Stimulated activated naive CD8-positive, alpha-beta T cell treated with anti-CD3 and anti-CD28 coated beads, Interleukin-15, amount 100 ng/mL, for 72 hours (primary cell): Measurements from ENCODE around the gene NFATC2IP.

Experiments used
- ATAC-seq: fragments of 150-1000 bp; cut with Tn5 transposase; 2 replicates; pipeline ENCODE4 v1.10.0; 2021; ENCODE audit warnings: mild to moderate bottlenecking, moderate library complexity
- DNase-seq, 2 donors: peaks; one replicate each; pipeline ENCODE4 v3.0.0; 2021 to 2022
- H3K27ac Mint-ChIP-seq, 2 donors: one replicate each; pipeline ENCODE4 v1.8.0; 2022; ENCODE audit warnings: mild to moderate bottlenecking in 2 of 2, mixed read lengths in 2 of 2, moderate library complexity in 2 of 2
- H3K27me3 Mint-ChIP-seq: one replicate; pipeline ENCODE4 v1.8.0; 2022; ENCODE audit warnings: mixed read lengths
- H3K4me1 Mint-ChIP-seq: one replicate; pipeline ENCODE4 v1.8.0; 2022; ENCODE audit warnings: mild to moderate bottlenecking, mixed read lengths
- H3K4me3 Mint-ChIP-seq, 2 donors: one replicate each; pipeline ENCODE4 v1.8.0; 2022; ENCODE audit warnings: mild to moderate bottlenecking in 2 of 2, mixed read lengths in 2 of 2, moderate library complexity in 1 of 2
- H3K9me3 Mint-ChIP-seq, 2 donors: one replicate each; pipeline ENCODE4 v1.8.0; 2022; ENCODE audit warnings: mixed read lengths in 2 of 2

The NFATC2IP gene

GRCh38 chr16:28950648-28951409 is at the start of gene NFATC2IP:
Gene NFATC2IP, plus strand, starts transcription at chr16:28950937. Its CDS starts 75 bp downstream, at chr16:28951012.
- Mint-ChIP-seq H3K4me1 (peaks cover 37% of the 10 kb centered on the region), H3K9me3 (no peaks in the 10 kb centered on the region)

DNA sequence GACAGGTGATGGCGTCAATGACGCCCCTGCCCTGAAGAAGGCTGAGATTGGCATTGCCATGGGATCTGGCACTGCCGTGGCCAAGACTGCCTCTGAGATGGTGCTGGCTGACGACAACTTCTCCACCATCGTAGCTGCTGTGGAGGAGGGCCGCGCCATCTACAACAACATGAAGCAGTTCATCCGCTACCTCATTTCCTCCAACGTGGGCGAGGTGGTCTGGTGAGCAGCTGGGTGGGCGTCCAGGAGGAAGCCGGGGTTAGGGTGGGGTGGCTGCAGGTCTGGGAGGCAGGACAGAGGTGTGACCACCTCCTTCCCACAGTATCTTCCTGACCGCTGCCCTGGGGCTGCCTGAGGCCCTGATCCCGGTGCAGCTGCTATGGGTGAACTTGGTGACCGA is 48.9 kb upstream of the NFATC2IP start:
- no peak for ATAC-seq
- no peaks in the 10 kb centered on the region for H3K9me3 Mint-ChIP-seq
- H3K4me3 Mint-ChIP-seq = no peak overlapping the region
- H3K27me3 Mint-ChIP-seq = no peaks in the 10 kb centered on the region
- peaks cover 23% of the 10 kb centered on the region for H3K4me1 Mint-ChIP-seq
- no peak for DNase-seq
- H3K27ac Mint-ChIP-seq = no peak overlapping the region

More at GRCh38 chr16:28950648-28951409, at the start of gene NFATC2IP:
- peak; percentile 99 to 100 for DNase-seq
- ATAC-seq = peak; percentile 97
- peak within 1 kb of the TSS; percentile 95 to 98 for H3K27ac Mint-ChIP-seq
- no peaks in the 10 kb centered on the region for H3K27me3 Mint-ChIP-seq
- H3K4me3 Mint-ChIP-seq = peak within 1 kb of the TSS; percentile 92 to 94

- Mint-ChIP-seq H3K4me1 (peaks cover 23% of the 10 kb centered on the region), H3K9me3 (no peaks in the 10 kb centered on the region), H3K27ac (peak overlapping the region in 1 of 2 donors; percentile 27), H3K27me3 (no peaks in the 10 kb centered on the region), H3K4me3 (no peak overlapping the region)
- peak; percentile 41 for ATAC-seq
- DNase-seq = no peak
Measured at GRCh38 chr16:28902909-28903308, 47.8 kb upstream of the NFATC2IP start.

DNA sequence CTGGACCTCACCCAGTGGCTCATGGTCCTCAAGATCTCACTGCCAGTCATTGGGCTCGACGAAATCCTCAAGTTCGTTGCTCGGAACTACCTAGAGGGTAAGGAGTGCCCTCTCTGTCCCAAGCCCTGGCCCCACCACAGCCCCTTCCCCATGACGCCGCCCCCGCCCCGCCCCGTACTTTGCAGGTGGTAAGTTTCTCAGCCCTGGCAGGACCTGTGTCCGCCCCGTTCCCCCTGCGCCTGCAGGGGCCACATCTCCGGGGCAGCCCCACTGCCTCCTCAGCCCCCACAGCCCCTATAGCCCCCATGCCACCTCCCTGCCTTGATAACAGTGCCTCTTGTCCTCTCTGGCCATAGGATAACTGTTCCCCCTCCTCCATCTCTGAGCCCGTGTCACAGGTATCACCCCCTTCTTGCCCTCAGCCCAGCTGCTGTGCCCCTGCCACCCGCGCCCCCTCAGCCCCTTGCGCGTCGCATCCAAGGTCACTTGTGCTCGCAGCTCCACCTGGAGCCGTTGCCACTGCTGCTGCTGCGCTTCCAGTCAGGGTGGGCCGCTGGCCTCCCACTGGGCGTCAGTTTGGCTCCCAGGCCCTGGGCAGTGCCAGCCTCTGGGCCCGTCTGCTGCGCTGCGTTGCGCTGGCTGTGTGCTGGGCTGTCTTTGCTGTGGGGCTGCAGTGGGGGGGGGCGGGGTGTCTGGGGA is 47.2 kb upstream of the NFATC2IP start:
- no peaks in the 10 kb centered on the region for H3K27me3 Mint-ChIP-seq
- ATAC-seq (peak; percentile 41), DNase-seq (no peak)

GRCh38 chr16:28904363-28904762 is 46.4 kb upstream of the NFATC2IP start:
- H3K4me3 Mint-ChIP-seq = no peak overlapping the region
- DNase-seq (no peak), ATAC-seq (peak; percentile 19)
- peak overlapping the region in 1 of 2 donors; percentile 55 for H3K27ac Mint-ChIP-seq
- H3K27me3 Mint-ChIP-seq = no peaks in the 10 kb centered on the region
- no peaks in the 10 kb centered on the region for H3K9me3 Mint-ChIP-seq
- peaks cover 23% of the 10 kb centered on the region for H3K4me1 Mint-ChIP-seq

More for the DNA sequence above, 47.2 kb upstream of the NFATC2IP start:
- H3K4me1 Mint-ChIP-seq = peaks cover 23% of the 10 kb centered on the region
- H3K27ac Mint-ChIP-seq = peak overlapping the region; percentile 57 to 72
- H3K4me3 Mint-ChIP-seq = no peak overlapping the region
- no peaks in the 10 kb centered on the region for H3K9me3 Mint-ChIP-seq

DNA sequence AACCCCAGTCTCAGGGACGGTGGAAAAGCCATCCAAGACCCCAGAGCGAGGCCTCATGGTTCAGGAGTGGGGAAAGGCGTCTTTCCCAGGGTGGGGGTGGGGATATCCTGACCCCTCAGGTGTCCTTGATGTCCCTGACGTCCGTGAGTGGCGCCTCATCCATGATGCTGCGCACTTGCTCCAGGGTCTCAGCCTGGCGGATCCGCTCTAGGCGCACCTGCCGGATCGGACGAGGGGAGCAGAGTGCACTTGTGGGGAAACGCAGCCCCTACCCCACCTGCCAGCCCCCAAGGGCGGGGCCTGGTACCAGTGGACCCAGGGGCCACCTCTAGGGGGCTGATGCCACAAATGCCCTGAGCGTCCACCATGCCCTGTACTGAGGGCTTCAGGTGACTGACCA is 45.9 kb upstream of the NFATC2IP start:
- ATAC-seq (no peak), DNase-seq (no peak)
- H3K27ac Mint-ChIP-seq = no peak overlapping the region
- no peaks in the 10 kb centered on the region for H3K27me3 Mint-ChIP-seq
- no peak overlapping the region for H3K4me3 Mint-ChIP-seq
- peaks cover 23% of the 10 kb centered on the region for H3K4me1 Mint-ChIP-seq
- no peaks in the 10 kb centered on the region for H3K9me3 Mint-ChIP-seq

GRCh38 chr16:28905229-28905754 is 45.4 kb upstream of the NFATC2IP start:
- Mint-ChIP-seq H3K27ac (no peak overlapping the region), H3K9me3 (no peaks in the 10 kb centered on the region)

DNA sequence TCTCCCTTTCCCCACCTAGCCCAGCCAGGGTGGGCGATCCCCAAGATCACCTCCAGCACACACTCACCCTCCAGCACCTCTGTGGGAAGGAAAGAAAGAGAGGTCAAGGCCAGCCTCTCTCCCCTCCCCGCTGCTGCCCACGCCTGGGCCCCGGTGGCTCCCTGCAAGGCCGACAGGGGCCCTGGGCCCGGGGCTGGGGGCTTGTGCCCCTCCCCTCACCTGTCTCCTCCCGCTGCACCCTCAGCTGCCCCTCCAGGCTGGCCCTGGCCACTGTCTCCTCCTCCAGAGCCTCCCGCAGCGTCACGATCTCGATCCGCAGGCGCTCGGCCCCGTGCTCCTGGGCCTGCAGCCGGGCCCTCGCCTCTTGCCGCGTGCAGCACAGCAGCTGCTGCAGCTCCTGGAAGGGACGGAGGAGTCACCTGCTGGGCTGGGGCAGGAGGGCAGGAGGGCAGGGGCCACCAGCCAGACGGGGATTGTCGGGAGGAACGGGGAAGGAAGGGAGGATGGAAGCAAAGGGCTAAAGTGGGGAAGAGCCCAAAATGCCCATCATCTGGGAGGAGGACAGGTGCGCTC is 44.9 kb upstream of the NFATC2IP start:
- no peak overlapping the region for H3K4me3 Mint-ChIP-seq
- no peaks in the 10 kb centered on the region for H3K27me3 Mint-ChIP-seq
- DNase-seq (no peak), ATAC-seq (no peak)
- no peak overlapping the region for H3K27ac Mint-ChIP-seq
- H3K4me1 Mint-ChIP-seq = peaks cover 23% of the 10 kb centered on the region
- no peaks in the 10 kb centered on the region for H3K9me3 Mint-ChIP-seq

More at GRCh38 chr16:28905229-28905754, 45.4 kb upstream of the NFATC2IP start:
- Mint-ChIP-seq H3K4me1 (peaks cover 23% of the 10 kb centered on the region), H3K27me3 (no peaks in the 10 kb centered on the region), H3K4me3 (no peak overlapping the region)
- ATAC-seq (no peak), DNase-seq (no peak)

- ATAC-seq = peak; percentile 39
- Mint-ChIP-seq H3K4me1 (no peaks in the 10 kb centered on the region), H3K9me3 (no peaks in the 10 kb centered on the region), H3K27me3 (no peaks in the 10 kb centered on the region), H3K4me3 (no peak overlapping the region), H3K27ac (peak overlapping the region in 1 of 2 donors; percentile 67)
- no peak for DNase-seq
Measured at GRCh38 chr16:28910086-28911031, 40.4 kb upstream of the NFATC2IP start.

DNA sequence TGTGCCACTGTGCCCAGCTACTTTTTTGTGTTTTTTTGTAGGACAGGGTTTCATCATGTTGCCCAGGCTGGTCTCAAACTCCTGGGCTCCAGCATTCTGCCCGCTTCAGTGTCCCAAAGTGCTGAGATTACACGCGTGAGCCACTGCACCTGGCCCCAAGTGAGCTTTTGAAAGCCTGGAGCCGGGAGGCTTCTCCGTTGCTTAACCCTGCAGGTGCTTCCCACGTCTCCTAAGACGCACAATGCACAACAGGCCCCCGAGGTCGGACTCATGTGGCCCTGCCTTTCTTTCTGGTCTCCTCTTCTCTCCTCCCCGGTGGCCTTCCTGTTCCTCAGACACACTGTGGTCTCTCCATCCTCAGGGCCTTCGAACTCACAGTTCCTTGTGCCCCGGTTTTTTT is 38.2 kb upstream of the NFATC2IP start:
- H3K4me3 Mint-ChIP-seq = no peak overlapping the region
- ATAC-seq (no peak), DNase-seq (no peak)
- H3K4me1 Mint-ChIP-seq = peaks cover 5% of the 10 kb centered on the region
- H3K9me3 Mint-ChIP-seq = no peaks in the 10 kb centered on the region
- no peak overlapping the region for H3K27ac Mint-ChIP-seq
- no peaks in the 10 kb centered on the region for H3K27me3 Mint-ChIP-seq

DNA sequence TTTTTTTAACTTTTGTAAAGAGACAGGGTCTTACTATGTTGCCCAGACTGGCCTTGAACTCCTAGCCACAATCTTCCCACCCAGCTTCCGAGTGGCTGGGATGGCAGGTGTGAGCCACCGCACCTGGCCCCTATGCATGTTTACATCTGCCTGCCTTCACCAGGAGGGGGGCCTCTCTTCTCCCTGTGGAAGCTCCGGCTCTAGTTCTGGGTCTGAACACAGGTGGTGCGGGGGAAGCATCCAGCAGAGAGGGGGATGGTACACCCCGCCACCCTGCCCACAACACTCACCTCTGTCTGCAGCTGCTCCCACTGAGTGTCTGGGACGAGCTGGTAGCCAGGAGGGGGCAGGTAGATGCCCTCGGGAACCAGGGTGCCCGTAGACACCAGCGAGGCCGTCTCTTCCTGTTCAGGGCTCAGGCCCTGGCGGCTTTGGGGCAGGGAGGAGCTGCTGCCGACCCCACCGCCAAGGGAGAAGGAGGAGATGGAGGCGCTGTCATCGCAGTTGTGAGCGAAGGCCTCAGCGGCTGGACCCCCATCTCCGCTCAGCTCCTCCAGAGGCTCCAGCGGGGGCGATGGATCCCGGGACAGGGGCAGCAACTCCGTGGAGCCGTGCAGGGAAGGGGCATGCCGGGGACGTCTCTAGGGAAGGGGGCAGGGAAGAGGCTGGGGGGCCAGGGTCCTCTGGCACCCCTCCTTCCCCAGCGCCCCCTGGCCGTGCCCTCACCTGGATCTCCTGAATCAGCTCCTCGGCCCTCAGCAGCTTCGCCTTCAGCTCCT is 36.6 kb upstream of the NFATC2IP start:
- Mint-ChIP-seq H3K9me3 (no peaks in the 10 kb centered on the region), H3K4me1 (peaks cover 5% of the 10 kb centered on the region), H3K27me3 (no peaks in the 10 kb centered on the region), H3K27ac (no peak overlapping the region), H3K4me3 (no peak overlapping the region)
- ATAC-seq (no peak), DNase-seq (no peak)

GRCh38 chr16:28915181-28915580 is 35.6 kb upstream of the NFATC2IP start:
- H3K4me3 Mint-ChIP-seq = no peak overlapping the region
- H3K9me3 Mint-ChIP-seq = no peaks in the 10 kb centered on the region
- no peaks in the 10 kb centered on the region for H3K27me3 Mint-ChIP-seq
- DNase-seq (no peak), ATAC-seq (no peak)
- H3K4me1 Mint-ChIP-seq = peaks cover 5% of the 10 kb centered on the region
- no peak overlapping the region for H3K27ac Mint-ChIP-seq

DNA sequence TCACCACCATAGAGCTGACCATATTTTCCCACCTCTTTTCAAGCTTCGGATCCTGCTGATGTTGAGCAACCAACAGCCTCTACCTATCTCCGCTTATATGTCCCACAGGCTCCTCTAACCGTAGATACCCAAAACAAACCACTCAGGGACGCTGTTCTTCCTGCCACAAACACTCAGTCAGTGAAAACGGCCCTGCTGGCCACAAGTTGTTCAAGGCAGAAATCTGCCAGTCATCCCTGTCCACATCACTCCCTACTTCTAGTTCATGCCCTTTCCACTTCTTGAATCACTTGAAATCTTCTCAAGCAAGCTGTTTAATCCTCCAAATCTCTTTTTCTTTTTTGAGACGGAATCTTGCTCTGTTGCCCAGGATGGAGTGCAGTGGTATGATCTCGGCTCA is 33.6 kb upstream of the NFATC2IP start:
- H3K27ac Mint-ChIP-seq = peak overlapping the region in 1 of 2 donors; percentile 2
- no peaks in the 10 kb centered on the region for H3K9me3 Mint-ChIP-seq

GRCh38 chr16:28918698-28919097 is 32.0 kb upstream of the NFATC2IP start:
- Mint-ChIP-seq H3K4me1 (peaks cover 5% of the 10 kb centered on the region), H3K27ac (no peak overlapping the region), H3K4me3 (no peak overlapping the region), H3K9me3 (no peaks in the 10 kb centered on the region), H3K27me3 (no peaks in the 10 kb centered on the region)
- ATAC-seq = no peak
- DNase-seq = no peak

More for the DNA sequence above, 33.6 kb upstream of the NFATC2IP start:
- Mint-ChIP-seq H3K27me3 (no peaks in the 10 kb centered on the region), H3K4me3 (no peak overlapping the region), H3K4me1 (peaks cover 5% of the 10 kb centered on the region)
- DNase-seq (no peak), ATAC-seq (no peak)
